Neural cell (in vitro differentiated cells): Measurements from ENCODE around the gene U2SURP. TPM values are rescaled to one million over a fixed set of nuclear protein-coding genes. Genes with fewer than 3 reads are reported as not detected.

Experiments used
- polyA plus RNA-seq: library from polyadenylated mRNA; depleted of rRNA; stranded (reverse); fragments of >200 nt; gene quantifications from 2 replicates; pipeline ENCODE4 v1.2.3, GENCODE V29; 2014
- small RNA-seq, 3 experiments: library from RNA; depleted of rRNA; stranded (forward); fragments of <200 nt; gene quantifications; one replicate each; pipeline ENCODE3, GENCODE V24; 2012

The U2SURP gene
- polyA plus RNA-seq, 1 donor from 2014 or later: 159 TPM

Small RNA genes within 50 kb of the gene (small RNA-seq; reads per million reads assigned to genes)
- 0 reads per million in 3 experiments for gene AC021074.2

Other genes with a start within 250 kb of the U2SURP start
- 17.4 and 29.2 TPM in 2 replicates for gene PCOLCE2, start 112.5 kb upstream of the U2SURP start, polyA plus RNA-seq
- gene PAQR9, start 37.9 kb upstream of the U2SURP start, polyA plus RNA-seq: 0.24 and 0.28 TPM in 2 replicates
- 5.0 and 7.7 TPM in 2 replicates for gene CHST2, start 118.2 kb downstream of the U2SURP start, polyA plus RNA-seq